ENCODE data around the gene ARAP2.

The ARAP2 gene

GRCh38 chr4:36123906-36124305 lies 120.4 kb downstream of the ARAP2 start:
- no peaks in the 10 kb centered on the region for H3K27me3 ChIP-seq (ENCODE audit: insufficient read depth, low read length, poor library complexity, severe bottlenecking)
- H2AFZ ChIP-seq (ENCODE audit: low read length), result no peak overlapping the region
- H3K9ac ChIP-seq (ENCODE audit: low read depth, low read length, poor library complexity, severe bottlenecking), result no peak overlapping the region
- no peaks in the 10 kb centered on the region for H4K20me1 ChIP-seq (ENCODE audit: insufficient read depth, low read length, poor library complexity, severe bottlenecking)
- no peak overlapping the region for H3K4me3 ChIP-seq (ENCODE audit: low read length, poor library complexity, severe bottlenecking)
- H3K9me2 ChIP-seq (replicated peaks; ENCODE audit: low read depth, low read length), result no peaks in the 10 kb centered on the region
- H3K4me2 ChIP-seq (ENCODE audit: low read depth, low read length, poor library complexity, severe bottlenecking), result no peak overlapping the region
- H3K9me3 ChIP-seq (ENCODE audit: insufficient read depth, low read depth, low read length), result no peaks in the 10 kb centered on the region
- H3K36me3 ChIP-seq (ENCODE audit: insufficient read depth, low read length), result peaks cover 18% of the 10 kb centered on the region
- TF ChIP-seq CTCF (conservative IDR thresholded peaks at IDR 0.05; ENCODE audit: low read length) (no peak), EZH2phosphoT487 (IDR thresholded peaks at IDR 0.05; ENCODE audit: borderline replicate concordance) (no peak)
- H3K79me2 ChIP-seq (ENCODE audit: insufficient read depth, low read length), result no peaks in the 10 kb centered on the region
- no peaks in the 10 kb centered on the region for H3K4me1 ChIP-seq (ENCODE audit: insufficient read depth, low read length, poor library complexity, severe bottlenecking)
- H3F3A ChIP-seq (ENCODE audit: low read depth), result no peaks in the 10 kb centered on the region

- peaks cover 45% of the 10 kb centered on the region for H3K4me1 ChIP-seq (ENCODE audit: insufficient read depth, low read length, poor library complexity, severe bottlenecking)
- peak overlapping the region; percentile 32 for H3K4me3 ChIP-seq (ENCODE audit: low read length, poor library complexity, severe bottlenecking)
- no peaks in the 10 kb centered on the region for H3K27me3 ChIP-seq (ENCODE audit: insufficient read depth, low read length, poor library complexity, severe bottlenecking)
- no peaks in the 10 kb centered on the region for H4K20me1 ChIP-seq (ENCODE audit: insufficient read depth, low read length, poor library complexity, severe bottlenecking)
- no peaks in the 10 kb centered on the region for H3K9me2 ChIP-seq (replicated peaks; ENCODE audit: low read depth, low read length)
- H3K9me3 ChIP-seq (ENCODE audit: insufficient read depth, low read depth, low read length), result no peaks in the 10 kb centered on the region
- peaks cover 8% of the 10 kb centered on the region; the same call in 1 of the 2 replicates for H3F3A ChIP-seq (ENCODE audit: low read depth)
- TF ChIP-seq EZH2phosphoT487 (IDR thresholded peaks at IDR 0.05; ENCODE audit: borderline replicate concordance), result no peak
- no peak for TF ChIP-seq CTCF (conservative IDR thresholded peaks at IDR 0.05; ENCODE audit: low read length)
- no peaks in the 10 kb centered on the region for H3K36me3 ChIP-seq (ENCODE audit: insufficient read depth, low read length)
- H3K79me2 ChIP-seq (ENCODE audit: insufficient read depth, low read length), result no peaks in the 10 kb centered on the region
- H3K4me2 ChIP-seq (ENCODE audit: low read depth, low read length, poor library complexity, severe bottlenecking), result peak overlapping the region; percentile 65
- H2AFZ ChIP-seq (ENCODE audit: low read length), result no peak overlapping the region
- no peak overlapping the region for H3K9ac ChIP-seq (ENCODE audit: low read depth, low read length, poor library complexity, severe bottlenecking)
Observed at GRCh38 chr4:36115312-36115711, 129.0 kb downstream of the ARAP2 start.

GRCh38 chr4:36111172-36111571 lies 133.1 kb downstream of the ARAP2 start:
- TF ChIP-seq CTCF (conservative IDR thresholded peaks at IDR 0.05; ENCODE audit: low read length) (no peak), EZH2phosphoT487 (IDR thresholded peaks at IDR 0.05; ENCODE audit: borderline replicate concordance) (no peak)

More at GRCh38 chr4:36111172-36111571, 133.1 kb downstream of the ARAP2 start:
- H3F3A ChIP-seq (ENCODE audit: low read depth), result peaks cover 8% of the 10 kb centered on the region; the same call in 1 of the 2 replicates
- H2AFZ ChIP-seq (ENCODE audit: low read length), result no peak overlapping the region
- H3K4me2 ChIP-seq (ENCODE audit: low read depth, low read length, poor library complexity, severe bottlenecking), result peak overlapping the region; percentile 48
- H3K36me3 ChIP-seq (ENCODE audit: insufficient read depth, low read length), result peaks cover 1% of the 10 kb centered on the region; the same call in 1 of the 2 replicates
- H3K79me2 ChIP-seq (ENCODE audit: insufficient read depth, low read length), result no peaks in the 10 kb centered on the region
- no peaks in the 10 kb centered on the region for H4K20me1 ChIP-seq (ENCODE audit: insufficient read depth, low read length, poor library complexity, severe bottlenecking)
- H3K27me3 ChIP-seq (ENCODE audit: insufficient read depth, low read length, poor library complexity, severe bottlenecking), result no peaks in the 10 kb centered on the region
- H3K9me3 ChIP-seq (ENCODE audit: insufficient read depth, low read depth, low read length), result no peaks in the 10 kb centered on the region
- no peak overlapping the region for H3K9ac ChIP-seq (ENCODE audit: low read depth, low read length, poor library complexity, severe bottlenecking)
- H3K4me1 ChIP-seq (ENCODE audit: insufficient read depth, low read length, poor library complexity, severe bottlenecking), result peaks cover 48% of the 10 kb centered on the region
- no peak overlapping the region for H3K4me3 ChIP-seq (ENCODE audit: low read length, poor library complexity, severe bottlenecking)
- H3K9me2 ChIP-seq (replicated peaks; ENCODE audit: low read depth, low read length), result no peaks in the 10 kb centered on the region

Measured in Loucy (cell line).